Neural cell (in vitro differentiated cells): ENCODE results near the gene LIN9.

Source experiments
- CTCF ChIP-seq: fragments of 450-650 bp; IDR thresholded peaks from 2 replicates; pipeline ENCODE4 v1.5.1; 2014; ENCODE audit warnings: antibody characterized with exemption, mild to moderate bottlenecking, moderate library complexity; ENCODE audit not compliant: poor library complexity, severe bottlenecking
- EP300 ChIP-seq: fragments of 450-650 bp; conservative IDR thresholded peaks from 2 replicates; pipeline ENCODE4 v1.6.1; 2014; ENCODE audit warnings: antibody characterized with exemption, mild to moderate bottlenecking, moderate library complexity; ENCODE audit not compliant: poor library complexity, severe bottlenecking
- EZH2 ChIP-seq: fragments of 200-600, 300-800 bp; shearing (Covaris generic), sonication (generic); IDR thresholded peaks from 2 replicates; pipeline ENCODE4 v1.6.1; 2014; ENCODE audit warnings: antibody characterized with exemption, low read length, borderline replicate concordance, mild to moderate bottlenecking; ENCODE audit not compliant: insufficient read depth, poor library complexity, severe bottlenecking
- POLR2AphosphoS5 ChIP-seq: IDR thresholded peaks from 2 replicates; pipeline ENCODE4 v1.6.1; 2012
- RAD21 ChIP-seq: fragments of 450-650 bp; conservative IDR thresholded peaks from 2 replicates; pipeline ENCODE4 v1.6.1; 2014; ENCODE audit warnings: antibody characterized with exemption, mild to moderate bottlenecking, moderate library complexity
- REST ChIP-seq: IDR thresholded peaks from 2 replicates; pipeline ENCODE4 v1.6.1; 2012; ENCODE audit warnings: borderline replicate concordance
- SMC3 ChIP-seq: fragments of 450-650 bp; conservative IDR thresholded peaks from 2 replicates; pipeline ENCODE4 v1.6.1; 2014; ENCODE audit warnings: antibody characterized with exemption, mild to moderate bottlenecking, moderate library complexity; ENCODE audit not compliant: poor library complexity
- TAF1 ChIP-seq: IDR thresholded peaks from 2 replicates; pipeline ENCODE4 v1.6.1; 2012; ENCODE audit warnings: low read depth

GRCh38 chr1:226324479-226324878, 15.5 kb upstream of the LIN9 start:
- TF ChIP-seq CTCF (no peak), POLR2AphosphoS5 (no peak), TAF1 (no peak), EZH2 (no peak), REST (no peak), SMC3 (no peak), EP300 (no peak), RAD21 (no peak)
